HG02642 (cell line): ENCODE results near the gene NFATC2.

Source experiments
- ATAC-seq: cut with Tn5 transposase; IDR thresholded peaks from one replicate; pipeline ENCODE4 v1.9.1; 2021; ENCODE audit warnings: mild to moderate bottlenecking; ENCODE audit not compliant: unreplicated experiment, poor library complexity

The NFATC2 gene

DNA sequence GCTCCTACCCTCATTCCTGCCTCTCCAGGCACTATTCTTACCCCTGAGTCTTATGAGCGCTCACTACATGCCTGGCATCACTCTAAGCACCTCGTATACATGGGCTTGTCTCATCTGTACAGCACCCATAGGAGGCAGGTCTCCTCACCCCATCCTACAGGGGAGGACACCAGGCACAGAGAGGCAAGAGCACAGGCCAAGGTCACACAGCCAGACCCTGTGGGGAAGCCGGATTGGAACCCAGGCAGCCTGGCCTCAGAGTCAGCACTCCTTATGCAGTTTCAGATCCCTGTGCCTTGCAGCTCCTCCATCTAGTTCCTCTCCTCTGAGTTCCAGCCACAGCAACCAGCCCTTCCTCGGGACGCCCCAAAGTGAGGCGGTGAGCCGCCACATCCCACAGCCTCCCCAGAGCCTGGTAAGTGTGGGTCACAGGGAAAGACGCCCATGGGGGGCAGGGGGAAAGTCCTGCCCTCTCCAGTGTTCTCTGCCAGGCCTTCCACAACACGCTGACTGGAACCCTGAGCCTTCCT is 103.3 kb downstream of the NFATC2 start:
- ATAC-seq, result no peak

- ATAC-seq, result no peak
These were observed 104.4 kb downstream of the NFATC2 start for GRCh38 chr20:51438136-51438535.

- ATAC-seq, result no peak
These were observed 105.2 kb downstream of the NFATC2 start for GRCh38 chr20:51437182-51437924.

GRCh38 chr20:51434580-51435247 is 107.8 kb downstream of the NFATC2 start:
- ATAC-seq, result no peak

- no peak for ATAC-seq
These were observed 108.5 kb downstream of the NFATC2 start for GRCh38 chr20:51434026-51434425.

GRCh38 chr20:51432875-51433274 is 109.6 kb downstream of the NFATC2 start:
- no peak for ATAC-seq

GRCh38 chr20:51432251-51432784 is 110.2 kb downstream of the NFATC2 start:
- no peak for ATAC-seq

DNA sequence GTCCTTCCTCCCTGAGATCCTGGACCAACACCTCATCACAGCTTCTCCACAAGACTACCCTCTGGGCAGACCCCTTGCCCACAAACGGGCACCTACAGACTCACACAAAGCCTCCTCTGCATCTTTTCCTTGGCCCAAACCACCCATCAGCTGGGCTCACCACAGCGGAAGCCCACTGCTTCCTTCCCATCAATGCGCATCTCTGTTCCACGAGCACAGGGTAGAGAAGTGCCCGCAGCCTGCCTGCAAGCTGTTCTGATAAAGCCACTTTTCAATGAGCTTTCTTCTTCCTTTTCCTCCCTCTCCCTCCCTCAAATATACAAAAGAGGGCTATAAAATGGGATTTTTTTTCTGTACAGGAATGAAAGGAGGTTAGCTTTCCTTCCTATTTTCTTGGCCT is 111.2 kb downstream of the NFATC2 start:
- no peak for ATAC-seq

GRCh38 chr20:51430198-51430950 is 112.1 kb downstream of the NFATC2 start:
- ATAC-seq, result no peak

GRCh38 chr20:51429696-51430095 is 112.8 kb downstream of the NFATC2 start:
- ATAC-seq, result no peak

DNA sequence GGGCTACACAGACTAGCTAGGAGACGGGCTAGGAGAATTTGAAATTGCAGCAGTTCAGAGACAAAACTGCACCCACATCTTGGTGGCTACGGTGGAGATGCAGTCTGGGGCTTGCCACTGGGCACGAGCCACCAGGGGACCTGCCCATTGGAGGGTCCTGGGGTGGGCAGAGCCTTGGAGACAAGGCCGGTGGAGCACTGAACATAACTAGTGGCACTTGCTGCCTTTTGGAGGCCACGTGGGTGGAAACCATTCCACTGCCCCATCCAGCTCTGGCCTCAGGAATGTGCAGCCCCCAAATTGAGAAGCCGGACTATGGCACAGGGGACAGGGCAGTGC is 113.4 kb downstream of the NFATC2 start:
- ATAC-seq, result no peak

DNA sequence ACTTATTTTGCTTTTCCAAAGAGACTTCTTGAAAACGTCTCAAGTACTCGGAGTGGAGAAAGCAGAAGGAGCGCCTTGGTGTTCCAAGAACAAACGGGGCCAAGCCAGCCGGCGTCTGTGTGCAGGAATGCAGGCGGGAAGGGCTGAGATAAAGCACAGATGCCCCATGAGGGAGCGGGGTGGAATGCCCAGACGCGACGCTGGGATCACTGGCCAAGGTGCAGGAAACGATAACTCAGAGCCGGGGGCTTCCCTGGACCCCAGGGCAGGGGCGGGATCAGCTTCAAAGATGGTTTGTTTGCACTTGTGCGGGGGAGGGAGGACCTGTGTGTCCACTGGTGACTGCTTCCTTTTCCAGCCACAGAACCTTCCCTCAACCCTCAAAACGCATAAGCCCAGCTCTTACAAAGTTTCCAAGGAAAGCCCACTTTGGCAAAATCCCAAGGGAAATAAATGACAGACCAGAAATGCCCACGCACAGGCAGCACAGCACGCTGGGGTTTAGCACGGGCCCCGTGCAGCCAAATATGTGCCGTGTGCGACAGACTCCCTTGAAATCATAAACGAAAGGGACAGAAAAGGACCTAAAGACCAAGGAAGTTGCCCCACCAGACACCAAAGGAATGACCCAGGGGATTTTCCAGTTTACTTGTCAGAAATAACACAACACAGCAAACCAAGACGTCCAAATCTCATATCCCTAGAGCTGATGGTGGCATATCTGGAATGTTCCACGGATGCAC is 113.9 kb downstream of the NFATC2 start:
- no peak for ATAC-seq

- ATAC-seq, result no peak
These were observed 114.7 kb downstream of the NFATC2 start for GRCh38 chr20:51427651-51428291.

GRCh38 chr20:51426718-51427650 is 115.5 kb downstream of the NFATC2 start:
- ATAC-seq, result no peak

- ATAC-seq, result no peak
These were observed 117.0 kb downstream of the NFATC2 start for GRCh38 chr20:51425347-51426106.

DNA sequence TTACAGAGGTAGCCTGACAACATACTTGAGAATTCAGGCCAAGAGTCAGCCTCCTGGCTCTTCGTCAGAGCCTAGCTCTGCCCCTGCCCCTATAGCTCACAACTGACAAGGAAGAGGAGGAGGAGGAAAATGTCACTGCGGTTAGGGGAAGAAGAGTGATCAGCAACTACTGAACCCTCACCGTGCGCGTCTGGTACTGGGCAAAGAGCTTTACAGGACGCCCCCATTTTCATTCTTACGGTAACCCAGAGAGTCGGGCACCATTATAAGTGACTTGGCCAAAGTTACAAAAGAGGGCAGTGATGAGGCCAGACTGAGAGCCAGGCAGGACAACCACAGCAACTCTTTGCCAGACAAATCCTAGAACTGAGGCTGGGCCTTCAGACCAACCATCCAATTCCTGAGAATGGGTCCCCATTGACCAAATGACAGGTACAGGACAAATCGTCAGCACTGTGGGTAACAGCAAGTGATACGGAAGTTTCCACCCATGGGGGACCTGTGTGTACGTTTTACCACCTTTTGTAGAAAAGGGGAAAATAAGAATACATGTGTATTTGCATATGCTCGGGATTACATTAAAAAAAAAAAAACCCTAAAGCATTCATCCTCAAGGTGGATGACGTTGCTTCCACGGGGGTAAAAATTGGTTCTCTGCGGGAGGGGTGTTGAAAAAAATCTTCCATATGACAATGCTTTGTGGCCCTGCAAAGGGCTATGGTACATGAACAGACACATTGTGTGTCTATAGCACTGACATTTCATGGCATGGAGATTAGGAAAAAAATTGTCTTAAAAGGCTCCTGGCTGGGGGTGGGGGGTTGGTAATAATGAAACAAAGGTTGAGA is 118.0 kb downstream of the NFATC2 start:
- no peak for ATAC-seq

GRCh38 chr20:51423810-51424209 is 118.7 kb downstream of the NFATC2 start:
- no peak for ATAC-seq
